GM06990 (cell line): Measurements from ENCODE around the gene ENAH.

Experiments
- DNase-seq: peaks from one replicate; pipeline ENCODE4 v3.0.0-alpha.2; 2011; ENCODE audit not compliant: insufficient read length; ENCODE audit errors: extremely low read depth
- H3K27me3 ChIP-seq: replicated peaks from 2 replicates; pipeline ENCODE4 v1.6.0; 2011; ENCODE audit warnings: low read length; ENCODE audit not compliant: control insufficient read depth, insufficient read depth
- H3K36me3 ChIP-seq: 2 replicates; pipeline ENCODE4 v1.5.1; 2011; ENCODE audit warnings: low read length; ENCODE audit not compliant: control insufficient read depth, insufficient read depth
- H3K4me3 ChIP-seq: replicated peaks from 2 replicates; pipeline ENCODE4 v1.5.1; 2011; ENCODE audit warnings: low read depth, mild to moderate bottlenecking, control low read depth, low read length
- TF ChIP-seq, protein P1 (sequence below): IDR thresholded peaks from 2 replicates; pipeline ENCODE4 v1.5.1; 2011; ENCODE audit warnings: low read length, control low read depth, mild to moderate bottlenecking, inconsistent platforms; ENCODE audit not compliant: insufficient read depth, poor library complexity, severe bottlenecking

Gene ENAH

DNA sequence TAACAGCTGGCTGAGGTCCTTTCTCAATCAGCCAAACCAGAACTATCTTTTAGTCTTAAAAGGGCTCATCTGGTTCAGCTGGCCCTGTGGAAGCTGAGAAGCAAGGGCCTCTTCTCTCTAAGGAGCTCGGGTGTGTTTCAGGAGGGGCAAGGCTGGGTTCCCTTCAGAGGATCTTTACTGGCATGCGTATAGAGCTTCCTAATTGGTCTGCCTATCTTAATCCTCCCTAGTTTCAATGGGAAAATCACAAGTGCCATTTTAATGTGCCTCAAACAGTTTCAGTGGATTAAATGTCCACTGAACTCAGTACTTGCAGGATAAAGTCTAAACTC, 143.6 kb downstream of the ENAH start:
- Histone ChIP-seq H3K4me3 (no peak overlapping the region), H3K27me3 (no peaks in the 10 kb centered on the region; the same call in 1 of the 2 replicates), H3K36me3 (no peaks in the 10 kb centered on the region)
- TF ChIP-seq, protein P1, sequence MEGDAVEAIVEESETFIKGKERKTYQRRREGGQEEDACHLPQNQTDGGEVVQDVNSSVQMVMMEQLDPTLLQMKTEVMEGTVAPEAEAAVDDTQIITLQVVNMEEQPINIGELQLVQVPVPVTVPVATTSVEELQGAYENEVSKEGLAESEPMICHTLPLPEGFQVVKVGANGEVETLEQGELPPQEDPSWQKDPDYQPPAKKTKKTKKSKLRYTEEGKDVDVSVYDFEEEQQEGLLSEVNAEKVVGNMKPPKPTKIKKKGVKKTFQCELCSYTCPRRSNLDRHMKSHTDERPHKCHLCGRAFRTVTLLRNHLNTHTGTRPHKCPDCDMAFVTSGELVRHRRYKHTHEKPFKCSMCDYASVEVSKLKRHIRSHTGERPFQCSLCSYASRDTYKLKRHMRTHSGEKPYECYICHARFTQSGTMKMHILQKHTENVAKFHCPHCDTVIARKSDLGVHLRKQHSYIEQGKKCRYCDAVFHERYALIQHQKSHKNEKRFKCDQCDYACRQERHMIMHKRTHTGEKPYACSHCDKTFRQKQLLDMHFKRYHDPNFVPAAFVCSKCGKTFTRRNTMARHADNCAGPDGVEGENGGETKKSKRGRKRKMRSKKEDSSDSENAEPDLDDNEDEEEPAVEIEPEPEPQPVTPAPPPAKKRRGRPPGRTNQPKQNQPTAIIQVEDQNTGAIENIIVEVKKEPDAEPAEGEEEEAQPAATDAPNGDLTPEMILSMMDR: no peak
- no peak for DNase-seq

DNA sequence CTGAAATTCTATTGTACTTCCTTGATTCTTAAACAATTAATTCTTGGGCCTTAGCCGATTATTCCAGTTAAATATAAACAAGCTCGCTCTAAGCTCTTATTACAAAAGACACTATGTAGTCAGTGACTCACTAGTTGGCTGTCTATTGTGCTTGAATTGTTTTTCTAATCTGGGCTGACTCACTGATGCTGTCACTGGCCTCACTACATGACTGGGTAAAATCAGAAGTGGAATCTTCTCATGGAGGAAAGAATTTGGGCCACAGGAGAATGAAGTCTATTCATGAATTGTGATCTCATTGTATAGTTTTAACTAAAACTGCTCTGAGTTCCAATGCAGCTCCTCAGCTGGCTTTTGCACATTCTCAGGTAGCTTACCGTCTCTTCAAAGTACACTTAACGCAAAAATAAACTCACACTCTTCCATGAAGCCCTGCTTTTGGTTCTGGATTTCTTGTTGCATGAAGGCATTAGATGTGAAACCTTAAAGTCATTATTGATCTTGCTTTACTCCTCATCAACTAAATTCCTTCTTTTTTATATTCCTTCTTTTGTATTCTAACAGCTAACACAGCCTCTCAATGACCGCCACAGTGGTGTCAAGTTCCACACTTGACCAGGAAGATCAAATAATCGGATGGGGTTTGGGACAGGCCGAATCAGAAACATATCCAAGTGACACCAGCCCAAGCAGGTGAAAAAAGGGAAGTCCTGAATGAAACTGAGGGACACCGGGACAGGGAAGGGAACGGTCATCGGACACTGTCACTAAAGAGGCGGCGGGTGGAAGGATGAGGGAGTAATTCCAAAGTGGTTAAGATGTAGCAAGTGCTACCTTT, 144.2 kb downstream of the ENAH start:
- DNase-seq: no peak
- TF ChIP-seq, protein P1: no peak
- Histone ChIP-seq H3K36me3 (no peaks in the 10 kb centered on the region), H3K27me3 (no peaks in the 10 kb centered on the region; the same call in 1 of the 2 replicates), H3K4me3 (no peak overlapping the region)

DNA sequence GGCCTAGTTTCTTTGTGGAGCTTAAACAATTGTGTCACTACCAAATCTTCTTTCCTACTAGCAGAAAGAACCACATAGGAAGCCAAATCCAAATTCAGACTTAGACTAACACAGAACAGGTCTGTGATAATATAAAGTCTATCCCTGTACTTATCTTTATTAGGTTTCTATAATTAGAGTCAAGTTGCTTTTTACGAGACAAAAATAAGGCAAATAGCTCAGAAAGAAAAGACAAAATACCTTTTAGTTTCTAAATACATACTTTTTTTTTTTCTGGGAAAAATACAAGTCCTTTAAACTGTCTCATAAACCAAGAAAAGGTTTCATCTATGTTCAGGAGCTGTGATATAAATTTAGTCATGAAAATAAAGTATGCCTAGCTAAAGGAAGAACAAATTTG, 146.2 kb downstream of the ENAH start:
- H3K27me3 ChIP-seq: no peaks in the 10 kb centered on the region; the same call in none of the 2 replicates
- no peaks in the 10 kb centered on the region for H3K36me3 ChIP-seq

DNA sequence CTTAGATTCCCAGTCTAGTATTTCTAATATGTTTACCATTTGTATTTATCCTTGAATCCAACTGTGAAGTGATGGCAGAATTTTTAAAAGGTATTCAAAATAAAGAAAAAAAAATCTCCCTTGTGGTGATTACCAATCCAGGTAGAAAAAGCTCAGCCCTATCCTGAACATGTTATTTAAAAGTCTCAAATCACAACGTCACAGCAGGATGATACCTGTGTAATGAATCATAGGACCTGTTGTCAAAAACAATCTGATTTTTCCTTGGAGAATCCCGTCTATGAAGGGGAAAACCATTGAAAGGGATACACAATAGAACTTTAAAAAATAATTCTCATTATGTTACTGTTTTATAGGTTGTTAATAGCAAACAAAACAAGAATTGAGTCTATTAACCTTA, 148.1 kb downstream of the ENAH start:
- TF ChIP-seq, protein P1: no peak
- DNase-seq: no peak

More for the DNA sequence above, 146.2 kb downstream of the ENAH start:
- H3K4me3 ChIP-seq: no peak overlapping the region
- no peak for DNase-seq
- TF ChIP-seq, protein P1: no peak

DNA sequence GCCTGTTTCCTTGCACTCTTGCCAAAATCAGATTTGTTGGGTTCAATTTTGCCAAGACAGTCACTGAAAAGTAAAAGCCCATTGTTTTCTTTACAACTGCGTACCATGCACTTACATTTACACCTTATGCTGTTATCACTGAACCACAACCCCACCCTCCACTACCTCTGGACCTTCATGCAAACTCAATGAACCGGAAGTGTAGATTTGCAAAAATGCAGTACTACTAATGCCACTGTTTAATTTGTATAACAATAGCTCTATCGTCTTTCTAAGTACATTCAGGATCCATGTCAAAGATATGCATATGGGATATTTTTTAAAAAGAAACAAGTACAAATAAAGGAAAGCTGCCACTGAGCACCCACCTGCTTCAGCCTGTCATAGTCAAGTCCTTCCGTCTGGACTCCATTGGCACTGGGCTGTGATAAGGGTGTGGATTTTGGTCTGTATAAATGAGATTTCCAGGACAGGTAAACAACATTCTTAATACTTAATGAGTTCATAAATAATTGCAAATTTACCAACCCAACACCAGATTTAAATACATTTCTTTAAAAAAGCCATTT, 152.2 kb downstream of the ENAH start:
- H3K27me3 ChIP-seq: no peaks in the 10 kb centered on the region; the same call in 1 of the 2 replicates
- DNase-seq: no peak
- H3K36me3 ChIP-seq: no peaks in the 10 kb centered on the region
- TF ChIP-seq, protein P1: no peak
- H3K4me3 ChIP-seq: no peak overlapping the region

More for the DNA sequence above, 148.1 kb downstream of the ENAH start:
- Histone ChIP-seq H3K27me3 (no peaks in the 10 kb centered on the region; the same call in none of the 2 replicates), H3K4me3 (no peak overlapping the region), H3K36me3 (no peaks in the 10 kb centered on the region)
